Inflammatory macrophage treated with lipopolysaccharide for 4 hours (primary cell): ENCODE data around the gene CNTNAP5.
"Not testable (repeated sequence)": the region's sequence is repeated elsewhere in the genome, so short reads cannot be mapped to it uniquely, and the experiment has no call there.

Experiments used
- DNase-seq: peaks from one replicate; pipeline ENCODE4 v3.0.0-alpha.2; 2020

Gene CNTNAP5

DNA sequence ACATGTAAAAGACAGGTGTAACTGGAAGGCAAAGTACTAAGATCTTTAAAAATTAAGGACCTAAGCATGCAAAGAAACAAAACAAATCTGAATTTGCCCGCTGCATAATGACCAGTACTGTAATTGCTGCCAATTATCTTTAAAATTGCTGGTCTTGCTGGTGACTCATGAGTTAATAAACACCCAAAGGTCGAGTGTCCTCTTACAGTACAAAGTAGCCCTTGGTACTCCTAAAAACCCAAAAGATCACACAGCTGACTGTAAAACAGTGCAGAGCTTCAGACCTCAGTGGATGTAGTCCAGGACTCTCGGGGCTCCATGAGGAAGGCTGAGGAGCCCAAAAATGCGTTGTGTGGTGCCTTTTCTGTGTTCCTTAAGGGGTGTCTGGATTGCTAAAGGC, 308.7 kb downstream of the CNTNAP5 start:
- no peak for DNase-seq

DNA sequence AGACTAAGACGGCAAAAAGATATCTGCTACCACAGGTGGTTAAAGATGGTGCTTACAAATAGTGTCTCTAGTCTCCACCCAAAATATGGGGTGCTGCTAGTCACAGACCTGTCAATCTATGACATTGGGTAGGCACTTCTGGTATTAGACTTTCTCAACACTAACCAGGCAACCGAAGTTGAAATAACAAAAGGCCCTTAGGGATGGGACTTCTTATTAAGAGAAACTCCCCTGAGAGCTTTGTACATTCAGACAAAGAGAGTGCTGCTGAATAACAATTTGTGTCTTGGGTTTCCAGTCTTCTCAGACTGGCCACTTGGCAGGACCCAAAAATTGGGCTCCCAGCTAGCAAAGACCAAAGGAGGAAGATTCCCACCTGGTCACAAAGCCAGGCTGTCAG, 310.0 kb downstream of the CNTNAP5 start:
- DNase-seq, result no peak

DNA sequence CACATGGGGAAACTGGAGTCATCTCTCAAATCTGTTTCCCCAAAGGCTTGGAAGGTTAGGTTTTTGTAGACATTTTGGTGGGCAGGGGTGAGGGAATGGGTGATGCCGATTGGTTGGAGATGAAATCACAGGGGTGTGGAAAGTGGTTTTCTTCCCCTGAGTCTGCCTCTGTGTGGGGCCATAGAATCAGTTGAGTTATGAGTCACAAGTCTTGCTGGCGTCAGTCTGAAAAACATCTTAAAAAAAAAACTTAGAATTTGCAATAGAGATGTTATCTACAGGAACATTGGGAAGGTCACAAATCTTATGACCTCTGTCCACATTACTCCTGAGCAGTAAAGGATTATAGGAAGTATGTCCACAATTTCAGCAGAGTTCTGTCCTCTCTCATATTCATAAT, 314.6 kb downstream of the CNTNAP5 start:
- no peak for DNase-seq

DNA sequence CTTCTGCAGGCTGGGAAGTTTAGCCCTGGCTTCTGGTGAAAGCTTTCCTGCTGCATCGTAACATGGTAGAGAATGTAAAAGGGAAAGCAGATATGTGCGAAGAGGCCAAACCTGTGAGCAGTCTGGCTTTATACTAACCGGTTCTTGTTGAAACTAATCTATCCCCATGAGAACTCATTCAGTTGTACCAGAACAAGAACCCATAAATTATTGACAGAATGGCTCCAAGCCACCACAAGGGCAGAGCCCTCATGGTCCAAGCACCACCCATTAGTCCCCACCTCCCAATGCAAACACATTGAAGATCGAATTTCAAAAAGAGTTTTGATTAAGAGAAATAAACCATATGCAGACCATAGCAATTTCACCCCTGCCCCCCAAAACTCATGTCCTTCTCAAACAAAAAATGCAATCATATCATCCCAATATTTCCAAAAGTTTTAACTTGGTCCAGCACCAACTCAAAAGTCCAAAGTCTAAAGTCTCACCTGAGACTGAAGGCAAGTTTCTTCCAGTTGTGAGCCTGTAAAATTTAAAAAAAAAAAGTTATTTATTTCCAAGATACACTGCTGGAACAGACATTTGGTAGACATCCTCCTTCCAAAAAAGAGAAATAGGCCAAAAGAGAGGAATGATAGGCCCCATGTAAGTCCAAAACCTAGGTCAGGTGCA, 318.9 kb downstream of the CNTNAP5 start:
- no peak for DNase-seq

DNA sequence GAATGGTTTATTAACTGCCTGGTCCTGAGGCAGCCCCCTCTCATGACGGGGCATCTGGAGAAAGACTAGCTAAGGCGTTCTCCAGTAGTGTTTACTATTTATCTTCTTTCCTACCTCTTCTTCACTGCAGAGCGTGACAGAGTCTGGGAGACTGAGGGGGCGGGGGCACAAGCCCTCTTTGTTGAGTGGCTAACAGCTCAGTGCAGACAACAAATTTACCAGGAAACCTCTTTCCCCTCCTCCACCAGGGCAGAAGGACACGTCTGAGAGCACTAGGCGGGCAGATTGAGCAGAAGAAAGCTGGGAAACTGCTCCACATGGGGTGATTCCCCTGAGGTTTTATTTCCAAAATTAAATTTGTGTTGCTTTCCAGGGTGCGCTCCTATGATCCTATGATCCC, 322.1 kb downstream of the CNTNAP5 start:
- no peak for DNase-seq

DNA sequence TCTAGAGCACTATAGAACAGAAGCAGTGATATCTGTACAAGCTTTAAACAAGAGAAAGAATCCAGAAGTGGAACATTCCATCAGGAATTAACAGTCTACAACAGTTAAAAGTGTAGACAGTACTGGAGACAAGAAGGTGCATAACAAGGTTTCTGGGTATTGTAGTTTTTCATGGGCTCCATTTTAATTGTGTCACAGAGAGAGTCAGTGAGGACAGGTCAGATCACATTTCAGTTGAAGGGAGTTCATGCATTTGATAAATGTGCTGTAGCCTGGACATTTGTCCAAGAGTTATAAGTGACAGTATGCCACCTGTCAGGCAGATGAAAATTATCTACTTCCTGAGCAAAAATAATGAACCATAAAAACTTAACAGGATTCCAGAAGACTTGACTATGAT, 328.6 kb downstream of the CNTNAP5 start:
- no peak for DNase-seq

DNA sequence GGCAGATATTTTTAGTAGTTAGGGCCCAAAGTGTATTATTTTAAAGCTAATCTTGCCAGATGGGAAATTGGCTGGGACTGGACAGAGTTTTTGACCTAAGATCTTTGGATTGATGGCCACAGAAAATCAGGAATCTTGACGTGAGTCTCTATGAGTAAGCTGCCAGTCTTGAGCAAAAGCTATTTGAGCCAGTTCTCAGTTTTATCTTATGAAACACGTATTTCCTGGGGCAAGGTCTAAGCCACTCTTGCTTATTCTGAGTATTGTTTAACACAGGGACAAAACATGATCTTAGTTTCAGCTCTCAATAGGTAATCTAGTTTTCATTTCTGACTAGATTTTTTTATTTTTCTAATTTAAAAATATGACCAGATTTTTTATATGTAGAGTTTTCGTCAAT, 329.4 kb downstream of the CNTNAP5 start:
- DNase-seq, result no peak

DNA sequence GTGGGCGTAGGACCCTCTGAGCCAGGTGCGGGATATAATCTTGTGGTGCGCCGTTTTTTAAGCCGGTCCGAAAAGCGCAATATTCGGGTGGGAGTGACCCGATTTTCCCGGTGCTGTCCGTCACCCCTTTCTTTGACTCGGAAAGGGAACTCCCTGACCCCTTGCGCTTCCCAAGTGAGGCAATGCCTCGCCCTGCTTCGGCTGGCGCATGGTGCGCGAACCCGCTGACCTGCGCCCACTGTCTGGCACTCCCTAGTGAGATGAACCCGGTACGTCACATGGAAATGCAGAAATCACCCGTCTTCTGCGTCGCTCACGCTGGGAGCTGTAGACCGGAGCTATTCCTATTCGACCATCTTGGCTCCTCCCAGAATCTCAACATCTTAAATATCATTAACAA, 336.9 kb downstream of the CNTNAP5 start:
- DNase-seq, result not testable (repeated sequence)

DNA sequence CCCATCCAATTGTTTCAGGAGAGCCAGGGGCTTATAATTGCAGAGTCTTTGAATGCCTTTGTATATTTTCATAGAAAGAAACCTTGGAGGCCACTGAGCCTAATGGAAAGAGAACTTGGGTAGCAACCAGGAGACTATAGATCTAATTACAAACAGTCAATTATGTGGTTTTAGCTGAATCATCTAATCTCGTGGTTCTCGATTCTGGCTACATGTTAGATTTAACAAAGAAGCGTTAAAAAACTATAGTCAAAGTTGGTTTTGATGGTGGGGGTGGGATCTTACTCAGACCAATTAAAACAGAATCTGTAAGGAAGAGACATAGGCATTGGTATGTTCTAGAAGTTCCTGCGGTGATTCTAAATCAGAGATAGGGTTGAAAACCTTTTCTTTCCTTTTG, 344.1 kb downstream of the CNTNAP5 start:
- no peak for DNase-seq

DNA sequence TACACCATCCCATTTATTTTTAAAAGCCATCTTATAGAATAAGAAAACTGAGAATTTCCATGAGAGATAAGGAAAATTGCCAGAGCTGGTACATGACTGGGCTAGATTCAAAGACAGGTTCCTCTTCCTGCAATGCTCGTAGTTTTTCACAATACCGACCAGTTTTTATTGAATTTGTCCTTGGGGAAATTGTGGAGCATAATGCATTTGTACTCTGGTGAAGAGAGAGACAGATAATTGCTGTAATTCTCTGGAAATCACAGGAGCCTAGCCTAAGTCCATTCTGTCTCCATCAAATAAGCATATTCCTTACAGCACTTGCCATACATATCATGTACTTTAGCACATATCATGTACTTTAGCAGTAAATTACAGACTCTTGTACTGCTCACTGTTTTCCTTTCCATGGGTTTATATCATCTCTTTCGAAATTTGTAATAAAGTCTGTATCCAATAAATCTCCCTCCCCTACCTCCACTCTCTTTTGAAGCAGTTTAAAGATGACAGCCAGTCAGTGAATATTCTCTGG, 355.2 kb downstream of the CNTNAP5 start:
- DNase-seq, result no peak

DNA sequence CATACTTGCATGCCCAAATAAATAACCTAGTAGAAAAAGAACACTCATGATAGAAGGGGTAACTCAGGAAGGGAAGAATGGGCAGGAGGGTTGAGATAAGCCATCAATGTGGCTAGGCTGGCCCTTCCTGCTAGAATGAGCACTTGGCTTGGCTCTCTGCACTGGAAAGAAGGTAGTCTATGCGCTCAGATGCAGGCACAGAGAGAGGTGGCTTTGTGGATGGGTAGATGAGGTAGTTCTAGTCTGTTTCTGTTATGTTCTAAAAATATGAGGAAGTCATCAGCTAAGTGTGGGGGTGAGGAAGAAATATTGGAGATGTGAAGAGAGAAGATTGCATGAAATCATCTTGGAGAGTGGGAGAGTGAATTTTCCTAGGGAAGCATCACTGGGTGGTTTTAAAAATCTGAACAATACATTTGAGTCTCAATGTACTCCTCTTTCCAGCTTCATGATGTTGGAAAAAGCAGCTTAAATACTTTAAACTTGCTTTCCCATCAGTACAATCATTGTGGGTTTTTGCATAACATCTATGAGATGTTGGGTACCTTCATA, 357.1 kb downstream of the CNTNAP5 start:
- no peak for DNase-seq

DNA sequence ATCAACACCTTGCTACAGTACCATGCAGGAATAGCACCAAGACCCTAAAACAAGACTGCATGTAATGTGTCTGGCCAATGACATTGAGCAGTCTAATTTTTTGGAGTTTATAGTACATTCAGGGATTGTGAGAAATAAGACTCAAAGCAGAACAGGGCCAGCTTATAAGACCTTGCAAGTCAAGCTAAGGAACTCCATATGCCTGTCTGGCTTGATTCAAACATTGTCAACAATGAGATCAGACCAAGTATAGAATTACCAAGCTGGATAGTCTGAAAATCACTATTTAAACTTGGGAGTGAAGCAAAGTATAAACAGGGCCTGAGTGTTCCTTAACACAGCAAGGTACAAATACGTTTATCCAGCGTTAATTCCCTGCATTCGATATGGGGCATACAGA, 370.9 kb downstream of the CNTNAP5 start:
- no peak for DNase-seq

DNA sequence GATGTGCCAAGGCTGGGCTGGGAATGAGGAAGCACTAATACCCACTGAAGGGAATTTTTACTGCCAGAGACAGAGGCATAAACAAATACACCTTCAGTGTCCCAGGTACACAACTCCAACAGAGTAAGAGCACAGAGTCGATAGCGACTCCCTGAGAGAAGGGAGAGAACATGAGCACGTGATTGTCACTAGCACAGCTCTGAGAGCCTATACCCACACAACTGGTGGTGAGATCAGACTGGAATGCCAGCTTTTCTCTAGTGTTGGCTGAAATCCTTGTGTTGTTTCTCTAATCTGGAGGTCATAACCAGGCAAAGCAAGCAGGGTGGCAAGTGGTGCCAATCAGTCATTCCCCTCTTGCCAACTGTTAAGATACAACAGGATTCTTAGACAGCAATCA, 377.2 kb downstream of the CNTNAP5 start:
- DNase-seq, result no peak

DNA sequence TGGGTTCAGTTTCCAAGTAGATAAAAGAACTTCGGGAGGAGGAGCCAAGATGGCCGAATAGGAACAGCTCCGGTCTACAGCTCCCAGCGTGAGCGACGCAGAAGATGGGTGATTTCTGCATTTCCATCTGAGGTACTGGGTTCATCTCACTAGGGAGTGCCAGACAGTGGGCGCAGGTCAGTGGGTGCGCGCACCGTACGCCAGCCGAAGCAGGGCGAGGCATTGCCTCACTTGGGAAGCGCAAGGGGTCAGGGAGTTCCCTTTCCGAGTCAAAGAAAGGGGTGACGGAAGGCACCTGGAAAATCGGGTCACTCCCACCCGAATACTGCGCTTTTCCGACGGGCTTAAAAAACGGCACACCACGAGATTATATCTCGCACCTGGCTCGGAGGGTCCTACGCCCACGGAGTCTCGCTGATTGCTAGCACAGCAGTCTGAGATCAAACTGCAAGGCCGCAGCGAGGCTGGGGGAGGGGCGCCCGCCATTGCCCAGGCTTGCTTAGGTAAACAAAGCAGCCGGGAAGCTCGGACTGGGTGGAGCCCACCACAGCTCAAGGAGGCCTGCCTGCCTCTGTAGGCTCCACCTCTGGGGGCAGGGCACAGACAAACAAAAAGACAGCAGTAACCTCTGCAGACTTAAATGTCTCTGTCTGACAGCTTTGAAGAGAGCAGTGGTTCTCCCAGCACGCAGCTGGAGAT, 382.9 kb downstream of the CNTNAP5 start:
- not testable (repeated sequence) for DNase-seq

DNA sequence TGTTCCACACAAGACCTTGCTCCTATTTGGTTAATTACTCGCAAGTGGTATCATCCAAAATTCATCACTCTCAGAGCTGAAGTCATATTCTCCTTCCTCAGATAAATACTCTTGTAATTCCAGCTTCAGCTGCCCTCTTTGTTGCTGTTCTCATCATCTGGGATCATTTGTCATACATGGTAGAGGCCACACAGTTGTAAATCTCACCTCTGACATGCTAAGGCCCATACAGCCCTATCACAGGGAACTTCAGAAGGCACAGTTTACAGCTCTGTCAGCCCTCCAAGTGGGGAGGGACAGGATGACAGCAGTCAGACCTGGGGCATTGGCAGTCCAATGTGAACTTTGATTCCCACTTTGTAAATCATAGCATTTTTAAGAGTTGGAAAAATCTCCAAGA, 399.0 kb downstream of the CNTNAP5 start:
- no peak for DNase-seq

DNA sequence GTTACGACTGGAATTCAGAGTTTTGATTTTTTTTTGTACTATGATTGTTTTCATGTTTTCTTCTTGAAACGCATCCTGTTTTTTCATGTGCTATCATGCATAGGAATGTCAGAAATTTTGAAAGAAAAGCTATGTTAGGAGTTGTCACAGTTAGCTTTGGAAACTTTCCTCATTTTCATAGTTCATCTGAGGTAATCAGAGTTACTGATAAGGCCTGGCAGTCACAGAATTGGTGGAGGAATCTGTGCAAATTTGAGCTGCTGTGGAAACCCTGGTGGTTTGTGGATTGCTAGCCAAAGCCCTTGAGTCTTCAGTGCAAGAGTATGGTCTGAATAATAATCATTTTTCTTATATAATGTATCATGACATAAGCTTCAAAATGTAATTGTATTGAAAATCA, 401.0 kb downstream of the CNTNAP5 start:
- DNase-seq, result no peak

DNA sequence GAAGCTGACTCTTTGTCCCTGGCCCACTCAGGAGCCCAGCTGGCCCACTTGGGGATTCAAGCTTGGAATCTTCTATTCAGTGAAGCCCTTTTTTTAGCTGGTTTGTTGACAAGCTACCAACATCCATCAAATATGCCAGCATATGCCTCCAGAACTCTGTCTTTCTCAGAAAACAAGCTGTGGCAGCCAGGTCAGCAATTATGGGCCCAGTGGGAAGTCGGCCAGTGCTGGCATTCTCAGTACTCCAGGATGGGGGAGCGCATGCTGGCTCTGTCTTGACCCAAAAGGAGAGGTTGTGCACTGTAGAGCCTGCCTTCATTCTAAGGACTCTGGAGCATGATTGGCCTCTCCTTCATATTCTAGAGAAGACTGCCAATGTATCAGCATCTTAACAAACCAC, 401.5 kb downstream of the CNTNAP5 start:
- DNase-seq, result no peak

DNA sequence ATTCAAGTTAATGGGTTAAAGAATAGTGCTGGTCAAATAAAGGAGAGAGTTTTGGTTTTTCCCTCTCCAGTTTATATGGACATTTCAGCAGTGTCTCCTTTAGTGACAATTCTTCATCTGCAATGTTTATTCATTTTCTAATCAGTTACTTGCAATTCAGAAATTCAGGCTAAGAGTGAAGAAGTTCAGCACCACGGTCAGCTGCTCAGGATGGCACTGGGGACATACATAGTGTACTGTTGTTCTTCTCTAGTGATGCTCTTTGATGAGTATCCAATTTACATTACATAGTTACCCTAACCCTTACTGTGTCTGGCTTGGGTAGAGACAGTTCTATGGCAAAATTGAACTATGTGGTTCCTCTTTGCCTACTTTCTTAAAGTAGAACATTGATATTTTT, 412.7 kb downstream of the CNTNAP5 start:
- no peak for DNase-seq

DNA sequence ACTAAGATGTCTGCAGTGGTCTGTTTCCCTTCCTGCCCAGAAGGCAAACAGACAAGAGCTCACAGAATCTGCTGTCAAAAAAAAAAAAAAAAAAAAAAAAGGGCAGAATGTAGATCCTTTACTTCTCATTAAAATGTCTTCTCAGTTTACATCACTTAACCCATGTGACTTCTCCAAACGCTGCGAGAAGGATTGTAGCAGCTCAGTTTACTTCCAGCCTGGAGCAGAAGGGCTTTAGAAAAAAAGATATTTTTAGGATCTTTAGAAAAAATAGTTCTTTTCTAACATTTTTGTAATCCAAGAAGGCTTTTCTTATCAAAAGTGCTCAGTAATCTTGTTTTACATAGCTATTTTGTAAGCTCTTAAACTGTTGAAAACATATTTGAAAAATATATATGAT, 425.4 kb downstream of the CNTNAP5 start:
- no peak for DNase-seq

DNA sequence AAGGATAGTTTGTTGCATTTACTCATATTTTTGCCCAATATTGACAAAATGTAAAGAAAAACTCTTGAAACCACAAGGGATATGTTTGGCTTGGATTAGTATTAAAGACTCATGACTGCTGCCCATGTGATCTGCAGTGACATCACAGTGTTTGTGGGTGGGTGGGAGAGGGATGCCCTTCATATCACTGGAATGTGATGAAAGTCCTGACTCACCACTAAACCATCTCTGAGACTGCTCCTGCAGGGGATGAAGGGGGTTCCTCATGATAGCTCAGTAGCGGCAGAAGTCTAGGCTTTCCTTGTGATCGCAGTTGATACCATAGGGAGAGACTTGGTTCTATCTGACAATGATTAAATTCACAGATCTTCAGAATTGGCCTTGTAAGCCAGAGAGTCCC, 451.2 kb downstream of the CNTNAP5 start:
- DNase-seq, result no peak

DNA sequence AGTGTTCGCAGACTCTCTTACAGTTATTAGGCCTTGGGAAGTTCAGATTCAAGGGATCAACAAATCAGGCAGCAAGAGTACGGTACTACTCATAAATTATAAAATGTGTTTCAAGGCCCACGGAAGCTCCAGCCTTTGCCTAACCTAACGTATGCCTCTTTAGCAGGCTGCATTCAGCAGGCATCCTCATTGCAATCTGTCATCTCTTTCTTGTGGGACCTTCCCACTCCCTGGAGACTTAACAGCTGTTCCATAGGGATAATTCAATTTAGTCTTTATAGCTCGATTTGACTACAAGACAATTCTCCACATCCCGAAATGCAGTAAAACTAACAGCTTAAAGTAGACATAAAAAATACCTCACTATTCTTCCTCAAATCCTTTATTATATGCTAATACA, 453.7 kb downstream of the CNTNAP5 start:
- DNase-seq, result no peak

DNA sequence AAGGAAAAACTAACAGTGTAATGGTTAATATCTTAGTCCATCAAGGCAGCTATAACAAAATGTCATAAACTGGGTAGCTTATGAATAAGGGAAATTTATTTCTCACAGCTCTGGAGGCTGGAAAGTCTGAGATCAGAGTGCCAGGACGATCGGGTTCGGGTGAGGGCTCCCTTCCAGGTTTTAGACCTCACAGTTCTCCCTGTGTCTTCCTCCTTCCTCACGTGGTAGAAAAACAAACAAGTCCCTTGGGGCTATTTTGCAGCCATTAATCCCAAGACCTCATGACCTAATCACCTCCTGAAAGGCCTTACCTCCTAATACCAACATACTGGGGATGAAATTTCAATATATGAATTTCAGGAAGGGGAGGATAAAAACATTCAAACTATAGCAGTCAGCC, 455.9 kb downstream of the CNTNAP5 start:
- DNase-seq, result no peak

DNA sequence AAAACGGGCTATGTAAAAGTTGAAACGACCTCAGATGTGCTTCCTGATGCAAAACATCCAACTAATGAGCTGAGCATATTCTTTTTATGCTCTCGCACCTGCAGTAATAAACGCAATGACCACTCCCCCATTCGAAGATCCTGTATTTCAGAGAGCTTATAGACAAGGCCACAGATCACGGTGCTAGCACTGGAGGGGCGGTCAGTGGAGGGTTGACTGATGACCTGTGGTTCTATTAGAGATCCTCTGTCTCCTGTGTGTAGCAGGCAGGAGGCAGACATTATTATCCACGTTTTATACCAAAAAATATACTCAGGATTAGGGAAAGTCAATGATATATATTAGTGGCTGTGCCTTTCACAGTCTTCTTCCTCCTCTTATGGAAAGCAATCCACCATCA, 457.0 kb downstream of the CNTNAP5 start:
- DNase-seq, result no peak

DNA sequence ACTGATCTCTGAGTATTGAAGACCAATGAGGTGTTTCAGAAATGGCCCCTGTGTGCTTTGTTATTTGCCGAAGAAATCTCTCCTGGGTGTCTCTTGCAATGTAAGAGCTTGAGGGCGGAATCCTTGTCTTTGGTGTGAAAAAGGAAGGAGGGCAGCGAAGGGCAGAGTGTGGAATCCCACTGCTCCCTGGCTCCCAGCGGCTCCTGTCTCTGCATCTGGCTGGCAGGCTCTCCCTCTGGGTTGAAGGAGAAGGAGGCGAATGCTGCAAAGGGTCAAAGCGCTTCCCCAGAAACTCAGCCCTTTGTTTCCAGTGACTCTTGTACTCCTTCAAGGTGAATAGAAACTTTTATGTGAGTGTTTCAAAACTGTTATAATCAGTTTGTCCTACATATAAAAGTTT, 457.5 kb downstream of the CNTNAP5 start:
- no peak for DNase-seq

DNA sequence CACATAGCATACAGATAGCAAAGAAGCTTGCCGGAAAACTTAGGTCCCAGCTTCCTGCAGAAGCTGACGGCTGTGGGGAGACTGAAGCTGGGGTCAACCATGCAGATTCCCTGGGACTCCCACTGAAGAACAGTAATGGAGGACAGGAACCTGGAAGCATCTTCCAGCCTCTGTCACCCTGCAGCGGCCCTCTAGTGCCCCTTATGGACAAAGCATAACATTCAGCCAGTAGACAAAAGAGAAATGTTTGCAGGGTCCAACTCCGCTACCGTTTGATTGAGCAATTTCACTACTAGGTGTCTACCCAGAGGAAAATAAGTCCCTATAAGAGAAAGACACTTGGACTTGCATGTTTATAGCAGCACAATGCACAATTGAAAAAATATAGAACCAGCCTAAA, 460.6 kb downstream of the CNTNAP5 start:
- no peak for DNase-seq
